ENCODE data around the gene MYO18B. TPM values are rescaled to one million over a fixed set of nuclear protein-coding genes. Genes with fewer than 3 reads are reported as not detected.

MYO18B gene
- total and polyA plus RNA-seq, 2 of the 4 experiments (the other 2 are of a cell fraction): under 0.01 TPM; not detected in 1

DNA sequence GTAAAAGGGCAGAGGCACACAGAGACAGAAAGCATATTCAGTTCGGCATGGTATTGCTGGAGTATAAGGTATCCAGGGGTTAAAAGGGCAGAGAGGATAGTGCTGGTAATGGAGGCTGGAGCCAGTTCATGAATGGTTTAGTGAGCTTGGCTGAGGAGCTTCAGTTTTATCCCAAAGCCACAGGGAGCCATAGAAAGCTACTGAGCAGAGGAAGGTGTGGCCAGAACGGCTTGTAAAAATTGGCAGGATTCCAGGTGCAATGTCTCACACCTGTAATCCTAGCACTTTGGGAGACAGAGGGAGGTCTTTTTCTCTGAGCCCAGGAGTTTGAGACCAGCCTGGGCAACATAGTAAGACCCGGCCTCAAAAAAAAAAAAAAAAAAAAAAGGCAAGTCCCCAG is 186.1 kb downstream of the MYO18B start:
- TF ChIP-seq NFE2L2 (IDR thresholded peaks at IDR 0.05; ENCODE audit: low read depth, low read length): no peak
- no peak for TF ChIP-seq CHD1 (IDR thresholded peaks at IDR 0.05; ENCODE audit: low read depth, low read length)
- no peak for TF ChIP-seq BHLHE40 (IDR thresholded peaks at IDR 0.05; ENCODE audit: low read depth, low read length)
- TF ChIP-seq RCOR1 (IDR thresholded peaks at IDR 0.05; ENCODE audit: insufficient replicate concordance, low read length): no peak
- TF ChIP-seq, protein P1, sequence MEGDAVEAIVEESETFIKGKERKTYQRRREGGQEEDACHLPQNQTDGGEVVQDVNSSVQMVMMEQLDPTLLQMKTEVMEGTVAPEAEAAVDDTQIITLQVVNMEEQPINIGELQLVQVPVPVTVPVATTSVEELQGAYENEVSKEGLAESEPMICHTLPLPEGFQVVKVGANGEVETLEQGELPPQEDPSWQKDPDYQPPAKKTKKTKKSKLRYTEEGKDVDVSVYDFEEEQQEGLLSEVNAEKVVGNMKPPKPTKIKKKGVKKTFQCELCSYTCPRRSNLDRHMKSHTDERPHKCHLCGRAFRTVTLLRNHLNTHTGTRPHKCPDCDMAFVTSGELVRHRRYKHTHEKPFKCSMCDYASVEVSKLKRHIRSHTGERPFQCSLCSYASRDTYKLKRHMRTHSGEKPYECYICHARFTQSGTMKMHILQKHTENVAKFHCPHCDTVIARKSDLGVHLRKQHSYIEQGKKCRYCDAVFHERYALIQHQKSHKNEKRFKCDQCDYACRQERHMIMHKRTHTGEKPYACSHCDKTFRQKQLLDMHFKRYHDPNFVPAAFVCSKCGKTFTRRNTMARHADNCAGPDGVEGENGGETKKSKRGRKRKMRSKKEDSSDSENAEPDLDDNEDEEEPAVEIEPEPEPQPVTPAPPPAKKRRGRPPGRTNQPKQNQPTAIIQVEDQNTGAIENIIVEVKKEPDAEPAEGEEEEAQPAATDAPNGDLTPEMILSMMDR (conservative IDR thresholded peaks at IDR 0.05; ENCODE audit: low read depth, low read length): no peak
- H3K56ac ChIP-seq (ENCODE audit: extremely low read depth, insufficient read depth, low read length): no peak overlapping the region
- no peaks in the 10 kb centered on the region for H4K20me1 ChIP-seq (ENCODE audit: insufficient read depth, low read length)
- no peak overlapping the region for H2AK9ac ChIP-seq (replicated peaks; ENCODE audit: low read depth, low read length, poor library complexity)
- H2BK15ac ChIP-seq (ENCODE audit: low read depth, low read length): no peak overlapping the region
- no peaks in the 10 kb centered on the region for H3K36me3 ChIP-seq (ENCODE audit: control insufficient read depth, insufficient read depth, low read length)
- dilution Hi-C loops (cut with HindIII; ENCODE audit: low sequenced_read_pairs, unreplicated experiment) (no loop called here), intact Hi-C loops (cut with micrococcal nuclease) (no loop called here), in situ Hi-C loops (cut with MboI; ENCODE audit: low sequenced_read_pairs) (no loop called here)
- no peak overlapping the region for H2BK5ac ChIP-seq (ENCODE audit: low read depth, low read length, poor library complexity, severe bottlenecking)
- H3K4ac ChIP-seq (ENCODE audit: low read depth, low read length): no peak overlapping the region
- WGBS, 2 experiments (ENCODE audit: extremely low coverage in 2 of 2, insufficient read length in 1 of 2): 60% methylated on average over 1 of the region's 3 CpGs; no CpG with 5 or more reads in 1 of the 2 experiments
- H3K4me3 ChIP-seq (ENCODE audit: insufficient read depth, low read depth, low read length): no peak overlapping the region
- H2BK20ac ChIP-seq (ENCODE audit: low read depth, low read length): no peak overlapping the region
- no peak for ATAC-seq (ENCODE audit: low read depth)
- no peak overlapping the region for H3K4me2 ChIP-seq (ENCODE audit: low read depth, low read length)
- no peak overlapping the region for H4K8ac ChIP-seq (ENCODE audit: low read depth in 2 of 2, low read length in 2 of 2)
- no peak overlapping the region for H4K91ac ChIP-seq (ENCODE audit: insufficient read depth, low read depth, low read length)
- no peak for DNase-seq
- H4K5ac ChIP-seq (ENCODE audit: low read depth, low read length): no peak overlapping the region
- ChIA-PET POLR2A (ENCODE audit: unreplicated experiment) (no interaction called here), CTCF (no interaction called here)
- no peak overlapping the region for H2AFZ ChIP-seq (replicated peaks; ENCODE audit: low read length, poor library complexity)
- peaks cover 2% of the 10 kb centered on the region; the same call in 1 of the 2 replicates for H3K9me3 ChIP-seq (ENCODE audit: control insufficient read depth, insufficient read depth, low read length)
- no peak overlapping the region for H3K23ac ChIP-seq (ENCODE audit: low read depth, low read length)
- H3K27ac ChIP-seq (ENCODE audit: insufficient read depth, low read length): no peak overlapping the region
- no peaks in the 10 kb centered on the region for H3K9me1 ChIP-seq (ENCODE audit: insufficient read depth, low read length)
- H2BK120ac ChIP-seq (ENCODE audit: low read depth, low read length): no peak overlapping the region
- H3K14ac ChIP-seq (replicated peaks; ENCODE audit: low read depth, low read length): no peak overlapping the region
- no peaks in the 10 kb centered on the region for H3K4me1 ChIP-seq (ENCODE audit: control insufficient read depth, insufficient read depth, low read length)
- H3K79me1 ChIP-seq (ENCODE audit: low read depth in 1 of 2, low read length in 2 of 2): no peaks in the 10 kb centered on the region
- no peaks in the 10 kb centered on the region for H3K27me3 ChIP-seq (ENCODE audit: control insufficient read depth, insufficient read depth, low read length)
- no peak overlapping the region for H3K9ac ChIP-seq (ENCODE audit: low read depth, low read length)
- H3K18ac ChIP-seq (ENCODE audit: low read depth, low read length): no peak overlapping the region
- H2AK5ac ChIP-seq (ENCODE audit: low read depth, low read length): no peak overlapping the region
- no TSS peak for BruUV-seq (replicated peaks)
